ENCODE measurements around the gene NCOA1.

DNA sequence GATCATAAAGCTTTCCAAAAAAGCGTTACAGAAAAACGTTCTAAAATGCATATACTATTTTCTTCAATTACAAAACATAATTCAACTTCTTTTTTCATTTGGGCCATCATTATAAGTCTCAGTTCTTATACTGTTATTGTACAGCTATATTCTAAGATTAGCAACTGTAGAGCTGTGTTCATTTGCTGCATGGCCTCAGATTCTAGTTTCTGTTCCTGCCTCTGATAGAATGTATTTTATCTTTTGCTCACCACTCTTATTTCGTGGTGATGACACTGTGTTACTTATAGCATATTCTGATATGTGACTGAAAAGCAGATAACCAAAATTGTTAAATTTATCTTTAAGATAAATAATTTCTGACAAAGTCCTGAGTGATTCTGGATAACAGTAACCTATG is 234.9 kb downstream of the NCOA1 start:
- TF ChIP-seq ESRRG (CRISPR knock-in tag; IDR thresholded peaks at IDR 0.05) (no peak), RARB (CRISPR knock-in tag; IDR thresholded peaks at IDR 0.05) (no peak), GLIS3 (CRISPR knock-in tag; IDR thresholded peaks at IDR 0.05) (no peak), TCF4 (CRISPR knock-in tag; IDR thresholded peaks at IDR 0.05; ENCODE audit: borderline replicate concordance) (no peak)
- TF ChIP-seq, protein P1, sequence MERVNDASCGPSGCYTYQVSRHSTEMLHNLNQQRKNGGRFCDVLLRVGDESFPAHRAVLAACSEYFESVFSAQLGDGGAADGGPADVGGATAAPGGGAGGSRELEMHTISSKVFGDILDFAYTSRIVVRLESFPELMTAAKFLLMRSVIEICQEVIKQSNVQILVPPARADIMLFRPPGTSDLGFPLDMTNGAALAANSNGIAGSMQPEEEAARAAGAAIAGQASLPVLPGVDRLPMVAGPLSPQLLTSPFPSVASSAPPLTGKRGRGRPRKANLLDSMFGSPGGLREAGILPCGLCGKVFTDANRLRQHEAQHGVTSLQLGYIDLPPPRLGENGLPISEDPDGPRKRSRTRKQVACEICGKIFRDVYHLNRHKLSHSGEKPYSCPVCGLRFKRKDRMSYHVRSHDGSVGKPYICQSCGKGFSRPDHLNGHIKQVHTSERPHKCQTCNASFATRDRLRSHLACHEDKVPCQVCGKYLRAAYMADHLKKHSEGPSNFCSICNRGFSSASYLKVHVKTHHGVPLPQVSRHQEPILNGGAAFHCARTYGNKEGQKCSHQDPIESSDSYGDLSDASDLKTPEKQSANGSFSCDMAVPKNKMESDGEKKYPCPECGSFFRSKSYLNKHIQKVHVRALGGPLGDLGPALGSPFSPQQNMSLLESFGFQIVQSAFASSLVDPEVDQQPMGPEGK (CRISPR knock-in tag; IDR thresholded peaks at IDR 0.05; ENCODE audit: borderline replicate concordance), result no peak
- TF ChIP-seq, protein P2, sequence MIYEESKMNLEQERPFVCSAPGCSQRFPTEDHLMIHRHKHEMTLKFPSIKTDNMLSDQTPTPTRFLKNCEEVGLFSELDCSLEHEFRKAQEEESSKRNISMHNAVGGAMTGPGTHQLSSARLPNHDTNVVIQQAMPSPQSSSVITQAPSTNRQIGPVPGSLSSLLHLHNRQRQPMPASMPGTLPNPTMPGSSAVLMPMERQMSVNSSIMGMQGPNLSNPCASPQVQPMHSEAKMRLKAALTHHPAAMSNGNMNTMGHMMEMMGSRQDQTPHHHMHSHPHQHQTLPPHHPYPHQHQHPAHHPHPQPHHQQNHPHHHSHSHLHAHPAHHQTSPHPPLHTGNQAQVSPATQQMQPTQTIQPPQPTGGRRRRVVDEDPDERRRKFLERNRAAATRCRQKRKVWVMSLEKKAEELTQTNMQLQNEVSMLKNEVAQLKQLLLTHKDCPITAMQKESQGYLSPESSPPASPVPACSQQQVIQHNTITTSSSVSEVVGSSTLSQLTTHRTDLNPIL (CRISPR knock-in tag; IDR thresholded peaks at IDR 0.05; ENCODE audit: low read depth), result no peak

All from SK-N-SH treated with all-trans-retinoic acid at 6 μM for 48 hours (cell line).